HG02973 (cell line): ENCODE results near the gene GRIA3.

Source experiments
- ATAC-seq: cut with Tn5 transposase; IDR thresholded peaks from one replicate; pipeline ENCODE4 v1.9.1; 2021; ENCODE audit warnings: moderate library complexity; ENCODE audit not compliant: unreplicated experiment

GRIA3 gene

GRCh38 chrX:123184219-123184865 lies at the start of gene GRIA3:
Gene GRIA3, plus strand, starts transcription at chrX:123184278. Its CDS starts 258 bp downstream, at chrX:123184536.
- ATAC-seq, result no peak

- ATAC-seq, result no peak
These were observed 45.6 kb upstream of the GRIA3 start for GRCh38 chrX:123138473-123138872.

GRCh38 chrX:123140454-123140853 lies 43.6 kb upstream of the GRIA3 start:
- no peak for ATAC-seq

GRCh38 chrX:123140904-123141303 lies 43.2 kb upstream of the GRIA3 start:
- no peak for ATAC-seq

- no peak for ATAC-seq
These were observed 30.2 kb upstream of the GRIA3 start for GRCh38 chrX:123153846-123154335.

- no peak for ATAC-seq
These were observed 28.8 kb upstream of the GRIA3 start for GRCh38 chrX:123155327-123155726.

- ATAC-seq, result no peak
These were observed 26.5 kb upstream of the GRIA3 start for GRCh38 chrX:123157586-123157985.

- ATAC-seq, result no peak
These were observed 24.7 kb upstream of the GRIA3 start for GRCh38 chrX:123159403-123159802.

GRCh38 chrX:123167621-123168020 lies 16.5 kb upstream of the GRIA3 start:
- ATAC-seq, result no peak

GRCh38 chrX:123169247-123169901 lies 14.7 kb upstream of the GRIA3 start:
- peak; percentile 65 for ATAC-seq

- no peak for ATAC-seq
These were observed 13.5 kb upstream of the GRIA3 start for GRCh38 chrX:123170546-123170945.

GRCh38 chrX:123171781-123172180 lies 12.3 kb upstream of the GRIA3 start:
- no peak for ATAC-seq

GRCh38 chrX:123172869-123173268 lies 11.2 kb upstream of the GRIA3 start:
- no peak for ATAC-seq

- ATAC-seq, result no peak
These were observed 10.2 kb upstream of the GRIA3 start for GRCh38 chrX:123173833-123174232.

GRCh38 chrX:123175366-123176122 lies 8.5 kb upstream of the GRIA3 start:
- no peak for ATAC-seq

GRCh38 chrX:123181233-123181914 lies 2.7 kb upstream of the GRIA3 start:
- ATAC-seq, result no peak

- no peak for ATAC-seq
These were observed 793 bp downstream of the GRIA3 start for GRCh38 chrX:123184866-123185276.

GRCh38 chrX:123185721-123186120 lies 1.6 kb downstream of the GRIA3 start:
- ATAC-seq, result no peak

GRCh38 chrX:123186801-123187200 lies 2.7 kb downstream of the GRIA3 start:
- ATAC-seq, result no peak

GRCh38 chrX:123188081-123188480 lies 4.0 kb downstream of the GRIA3 start:
- no peak for ATAC-seq

- ATAC-seq, result no peak
These were observed 5.3 kb downstream of the GRIA3 start for GRCh38 chrX:123189338-123189737.
